GM18511 (cell line): ENCODE data around the gene KIF26A.

ENCODE experiments used
- ATAC-seq: cut with Tn5 transposase; IDR thresholded peaks from one replicate; pipeline ENCODE4 v1.9.1; 2021; ENCODE audit warnings: mild to moderate bottlenecking, moderate library complexity; ENCODE audit not compliant: unreplicated experiment

KIF26A gene

DNA sequence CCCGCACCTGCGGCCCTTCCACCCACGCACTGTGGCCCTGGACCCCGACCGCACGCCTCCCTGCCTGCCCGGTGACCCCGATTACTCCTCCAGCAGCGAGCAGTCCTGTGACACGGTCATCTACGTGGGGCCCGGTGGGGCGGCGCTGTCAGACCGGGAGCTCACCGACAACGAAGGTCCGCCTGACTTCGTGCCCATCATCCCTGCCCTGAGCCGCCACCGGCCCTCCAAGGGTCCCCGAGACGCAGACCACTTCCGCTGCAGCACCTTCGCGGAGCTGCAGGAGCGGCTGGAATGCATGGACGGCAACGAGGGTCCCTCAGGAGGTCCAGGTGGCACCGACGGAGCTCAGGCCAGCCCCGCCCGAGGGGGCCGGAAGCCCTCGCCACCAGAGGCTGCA, 36.7 kb downstream of the KIF26A start:
- no peak for ATAC-seq

DNA sequence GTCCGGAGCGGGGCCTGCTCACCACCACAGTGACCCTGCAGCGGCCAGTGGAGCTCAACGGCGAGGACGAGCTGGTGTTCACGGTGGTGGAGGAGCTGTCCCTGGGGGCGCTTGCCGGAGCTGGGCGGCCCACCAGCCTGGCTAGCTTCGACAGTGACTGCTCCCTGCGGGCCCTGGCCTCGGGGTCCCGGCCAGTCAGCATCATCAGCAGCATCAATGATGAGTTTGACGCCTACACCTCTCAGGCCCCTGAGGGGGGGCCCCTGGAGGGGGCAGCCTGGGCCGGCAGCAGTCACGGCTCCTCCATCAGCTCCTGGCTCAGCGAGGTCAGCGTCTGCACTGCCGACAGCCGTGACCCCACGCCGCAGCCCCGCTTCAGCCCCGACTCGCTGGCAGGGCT, 37.4 kb downstream of the KIF26A start:
- no peak for ATAC-seq

DNA sequence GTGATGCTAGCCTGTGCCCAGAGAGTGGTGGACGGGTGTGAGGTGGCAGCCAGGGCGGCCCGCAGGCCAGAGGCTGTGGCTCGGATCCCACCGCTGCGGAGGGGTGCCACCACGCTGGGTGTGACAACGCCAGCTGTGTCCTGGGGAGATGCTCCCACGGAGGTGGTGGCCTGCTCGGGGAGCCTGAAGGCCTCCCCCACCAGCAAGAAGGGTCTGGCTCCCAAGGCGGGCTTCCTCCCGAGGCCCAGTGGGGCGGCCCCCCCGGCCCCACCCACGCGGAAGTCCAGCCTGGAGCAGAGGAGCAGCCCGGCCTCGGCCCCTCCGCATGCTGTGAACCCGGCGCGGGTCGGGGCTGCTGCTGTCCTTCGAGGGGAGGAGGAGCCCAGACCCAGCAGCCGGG, 38.2 kb downstream of the KIF26A start:
- ATAC-seq = no peak

DNA sequence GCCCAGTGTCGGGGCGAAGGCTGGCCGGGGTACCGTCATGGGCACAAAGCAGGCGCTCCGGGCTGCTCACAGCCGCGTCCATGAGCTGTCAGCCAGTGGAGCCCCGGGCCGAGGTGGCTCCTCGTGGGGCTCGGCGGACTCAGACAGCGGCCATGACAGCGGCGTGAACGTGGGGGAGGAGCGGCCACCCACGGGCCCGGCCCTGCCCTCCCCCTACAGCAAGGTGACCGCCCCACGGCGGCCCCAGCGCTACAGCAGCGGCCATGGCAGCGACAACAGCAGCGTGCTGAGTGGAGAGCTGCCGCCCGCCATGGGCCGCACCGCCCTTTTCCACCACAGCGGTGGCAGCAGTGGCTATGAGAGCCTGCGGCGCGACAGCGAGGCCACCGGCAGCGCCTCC, 39.0 kb downstream of the KIF26A start:
- ATAC-seq = no peak

DNA sequence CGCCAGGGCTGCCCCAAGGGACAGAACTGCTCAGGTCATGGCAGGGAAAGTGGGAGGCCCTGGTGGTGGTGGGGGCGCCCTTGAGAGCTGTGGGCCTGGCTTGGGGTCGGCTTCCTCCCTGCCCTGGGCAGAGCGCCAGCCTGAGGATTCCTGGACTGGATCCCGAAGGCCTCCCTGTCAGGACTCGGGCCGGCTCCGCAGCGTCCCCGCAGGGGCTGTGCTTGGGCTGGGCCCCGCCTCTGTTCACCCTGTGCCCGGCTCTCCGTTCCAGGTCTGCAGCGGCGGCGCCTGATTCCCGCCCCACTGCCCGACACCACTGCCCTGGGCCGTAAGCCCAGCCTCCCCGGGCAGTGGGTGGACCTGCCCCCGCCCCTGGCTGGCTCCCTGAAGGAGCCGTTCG, 39.9 kb downstream of the KIF26A start:
- ATAC-seq = no peak

DNA sequence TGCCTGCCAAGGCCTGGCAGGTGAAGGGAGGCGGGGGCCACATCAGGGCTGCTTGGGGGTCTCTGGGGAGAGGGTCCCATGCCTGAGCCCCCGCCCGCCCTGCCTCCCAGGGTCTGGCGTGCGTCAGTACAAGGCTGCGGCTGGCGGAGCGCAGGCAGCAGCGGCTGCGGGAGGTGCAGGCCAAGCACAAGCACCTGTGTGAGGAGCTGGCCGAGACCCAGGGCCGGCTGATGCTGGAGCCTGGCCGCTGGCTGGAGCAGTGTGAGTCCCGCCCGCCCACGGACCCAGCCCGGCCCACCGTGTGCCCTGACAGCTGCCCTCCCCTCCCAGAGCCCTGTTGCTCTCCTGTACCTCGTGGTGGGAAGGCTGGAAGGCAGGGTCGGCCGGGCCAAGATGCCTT, 40.7 kb downstream of the KIF26A start:
- ATAC-seq = no peak

DNA sequence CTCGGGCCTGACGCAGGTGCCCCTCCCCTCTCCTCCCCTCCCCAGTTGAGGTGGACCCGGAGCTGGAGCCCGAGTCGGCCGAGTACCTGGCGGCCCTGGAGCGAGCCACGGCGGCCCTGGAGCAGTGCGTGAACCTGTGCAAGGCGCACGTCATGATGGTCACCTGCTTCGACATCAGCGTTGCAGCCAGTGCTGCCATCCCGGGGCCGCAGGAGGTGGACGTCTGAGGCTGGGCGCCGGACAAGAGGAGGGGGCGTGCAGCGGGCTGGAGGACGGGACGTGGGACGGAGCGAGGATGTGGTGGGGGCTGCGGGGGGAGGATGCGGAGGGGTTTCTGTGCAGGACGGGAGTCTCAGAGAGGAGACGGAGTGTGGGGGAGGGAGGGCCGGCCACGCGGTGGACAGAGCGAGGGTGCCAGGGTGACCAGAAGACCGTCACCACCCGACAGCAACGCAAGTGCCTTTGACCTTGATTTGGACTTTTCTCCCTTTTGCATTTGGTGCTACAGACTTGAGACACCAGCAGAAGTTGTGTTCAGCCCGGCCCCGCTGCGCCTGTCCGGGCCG, 41.3 kb downstream of the KIF26A start:
- no peak for ATAC-seq

DNA sequence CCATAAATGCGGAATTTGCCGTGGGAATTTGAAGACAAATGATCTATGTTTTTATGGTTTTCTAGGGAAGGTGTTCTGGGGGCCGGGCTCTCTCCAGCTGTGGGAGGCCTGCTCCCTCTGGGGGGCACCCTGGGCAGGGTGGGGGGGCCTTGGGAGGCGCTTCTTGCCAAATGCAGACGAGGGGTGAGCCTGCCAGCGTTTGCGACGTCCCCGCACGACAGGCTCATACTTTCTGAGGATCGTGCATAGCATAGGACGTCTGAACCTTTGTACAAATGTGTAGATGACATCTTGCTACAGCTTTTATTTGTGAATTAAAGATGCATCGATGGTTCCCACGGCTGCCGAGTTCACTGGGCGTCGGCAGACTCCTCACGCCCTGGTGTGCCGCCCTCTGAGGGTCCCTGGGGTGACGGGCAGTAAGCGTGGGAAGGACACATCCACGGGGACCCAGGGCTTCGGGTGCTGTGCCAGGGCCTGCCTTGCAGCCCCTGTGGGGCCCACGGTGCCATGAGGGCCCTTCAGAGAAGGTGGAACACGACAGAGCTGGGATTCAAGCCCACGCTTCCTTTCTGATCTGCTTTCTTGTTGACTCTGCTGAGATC, 42.3 kb downstream of the KIF26A start:
- ATAC-seq = no peak

DNA sequence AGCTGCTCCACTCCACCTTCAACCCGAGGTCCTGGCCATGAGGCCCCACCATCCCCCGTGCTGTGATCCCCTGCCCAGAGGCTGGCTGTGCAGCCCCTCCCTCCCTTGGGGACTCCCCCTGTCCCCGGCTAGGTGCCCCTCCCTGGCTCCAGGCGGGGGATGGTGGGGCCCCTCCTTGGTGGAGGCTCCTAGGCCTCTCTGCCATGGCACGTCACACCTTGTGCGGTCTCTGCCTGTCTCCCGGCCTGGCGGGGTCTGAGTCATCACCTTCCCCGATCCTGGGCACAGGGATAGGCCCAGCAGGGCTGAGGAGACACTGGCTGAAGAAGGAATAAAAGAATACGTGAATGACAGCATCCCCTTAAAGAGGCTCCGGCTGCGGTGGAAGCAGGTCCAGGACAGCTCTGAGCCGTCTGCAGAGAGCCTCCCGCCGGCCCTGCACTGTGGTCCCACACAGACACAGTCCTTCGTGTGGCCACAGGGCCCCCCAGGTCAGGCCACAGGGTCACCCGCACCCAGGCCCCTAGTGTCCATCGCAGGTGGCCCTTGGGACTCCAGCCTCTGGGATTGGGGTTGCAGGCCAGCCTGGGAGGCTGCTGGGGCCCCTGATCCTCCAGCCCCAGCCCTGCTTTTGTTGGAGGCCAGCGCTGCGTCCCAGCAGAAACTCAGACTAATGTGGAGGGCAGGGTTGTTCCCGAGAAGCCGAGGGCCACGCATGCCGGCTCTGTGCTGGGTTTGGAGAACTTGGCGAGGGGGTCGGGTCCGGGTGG, 43.6 kb downstream of the KIF26A start:
- no peak for ATAC-seq

DNA sequence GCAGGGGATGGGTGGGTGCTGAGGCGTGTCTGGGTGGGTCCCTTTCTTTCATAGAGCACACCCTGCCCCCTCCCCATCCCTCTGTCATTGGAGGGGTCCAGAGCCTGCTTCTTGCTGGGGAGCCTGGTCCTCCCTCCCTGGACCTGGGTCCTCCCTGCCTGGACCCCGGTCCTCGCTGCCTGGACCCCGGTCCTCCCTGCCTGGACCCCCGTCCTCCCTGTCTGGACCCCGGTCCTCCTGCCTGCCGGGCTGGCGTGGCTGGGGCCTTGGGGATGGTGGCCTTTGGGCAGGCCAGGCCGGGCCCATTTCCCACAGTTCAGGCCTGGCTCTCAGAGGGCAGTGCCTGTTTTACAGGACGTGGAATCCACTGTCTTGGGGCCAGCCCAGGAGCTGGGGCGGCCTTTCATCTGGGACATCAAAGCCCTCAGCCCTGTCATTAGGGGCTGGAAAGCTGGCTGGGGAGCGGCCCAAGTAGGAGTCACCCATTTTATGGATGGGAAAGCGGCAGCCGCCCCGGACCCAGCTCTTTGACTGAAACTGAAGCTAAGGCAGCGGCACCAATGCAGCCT, 44.6 kb downstream of the KIF26A start:
- no peak for ATAC-seq

DNA sequence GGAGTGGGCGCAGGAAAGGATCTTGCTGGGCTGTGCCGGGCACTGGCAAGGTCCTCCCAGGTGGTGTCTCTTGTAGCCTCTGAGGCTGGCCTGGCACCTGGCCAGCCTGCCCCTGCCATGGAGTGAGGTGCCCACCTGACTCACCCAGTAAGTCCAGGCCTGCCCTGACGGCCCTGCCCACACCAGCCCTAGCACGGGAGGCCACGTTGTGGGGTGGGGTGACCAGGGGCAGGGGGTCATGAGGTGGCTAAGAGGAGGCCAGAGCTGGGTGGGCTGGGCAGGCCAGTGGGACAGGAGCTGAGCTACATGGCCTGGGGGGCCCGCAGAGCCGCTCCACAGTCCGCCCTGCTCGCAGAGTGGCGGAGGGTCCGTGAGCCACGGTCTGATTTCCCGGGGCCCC, 45.4 kb downstream of the KIF26A start:
- ATAC-seq = no peak

DNA sequence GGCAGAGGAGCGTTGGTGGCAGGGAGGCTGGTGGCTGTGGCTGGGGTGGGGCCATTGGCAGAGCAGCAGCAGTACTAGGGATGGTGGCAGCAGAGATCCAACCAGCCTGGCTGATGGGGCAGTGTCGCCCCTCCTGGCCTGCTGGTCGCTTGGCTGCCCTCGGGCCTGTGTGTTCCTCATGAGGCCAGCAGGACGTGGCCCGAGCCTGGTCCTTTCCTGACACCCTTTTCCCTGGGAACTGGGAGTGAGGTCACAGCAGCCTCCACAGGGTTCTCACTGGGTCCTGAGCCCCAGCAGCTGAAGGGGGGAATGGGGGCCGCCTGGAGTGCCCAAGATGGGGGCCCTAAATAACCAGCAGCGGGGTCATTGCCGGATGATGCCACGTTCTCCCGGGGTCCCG, 46.1 kb downstream of the KIF26A start:
- ATAC-seq = no peak

DNA sequence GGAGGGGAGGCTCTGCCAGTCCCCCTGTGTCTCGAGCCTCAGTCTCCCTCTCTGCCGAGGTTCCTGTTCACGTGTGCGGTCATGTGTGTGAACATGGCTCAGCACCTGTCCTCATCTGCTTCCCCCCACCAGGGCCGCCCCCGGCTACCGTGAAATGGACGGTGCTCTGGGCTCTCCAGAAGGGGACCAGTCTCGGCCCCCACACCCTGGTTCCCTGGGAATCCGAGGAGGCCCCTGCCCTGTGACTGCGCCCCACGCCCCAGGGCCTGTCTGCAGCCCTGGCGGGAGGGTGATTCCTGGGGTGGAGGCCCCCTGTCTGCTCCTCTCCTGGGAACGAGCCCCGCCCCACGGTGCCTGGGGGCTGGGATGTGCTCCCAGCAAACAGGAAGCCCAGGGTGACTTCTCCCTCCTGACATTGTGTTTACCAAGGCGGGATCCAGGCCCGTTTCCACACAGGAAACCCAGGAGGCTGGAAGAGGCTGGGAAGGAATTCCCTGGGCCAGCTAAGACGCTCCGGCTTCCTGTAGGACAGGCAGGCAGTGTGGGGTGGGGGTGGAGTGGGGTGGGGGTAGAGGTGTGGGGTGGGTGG, 46.6 kb downstream of the KIF26A start:
- no peak for ATAC-seq

DNA sequence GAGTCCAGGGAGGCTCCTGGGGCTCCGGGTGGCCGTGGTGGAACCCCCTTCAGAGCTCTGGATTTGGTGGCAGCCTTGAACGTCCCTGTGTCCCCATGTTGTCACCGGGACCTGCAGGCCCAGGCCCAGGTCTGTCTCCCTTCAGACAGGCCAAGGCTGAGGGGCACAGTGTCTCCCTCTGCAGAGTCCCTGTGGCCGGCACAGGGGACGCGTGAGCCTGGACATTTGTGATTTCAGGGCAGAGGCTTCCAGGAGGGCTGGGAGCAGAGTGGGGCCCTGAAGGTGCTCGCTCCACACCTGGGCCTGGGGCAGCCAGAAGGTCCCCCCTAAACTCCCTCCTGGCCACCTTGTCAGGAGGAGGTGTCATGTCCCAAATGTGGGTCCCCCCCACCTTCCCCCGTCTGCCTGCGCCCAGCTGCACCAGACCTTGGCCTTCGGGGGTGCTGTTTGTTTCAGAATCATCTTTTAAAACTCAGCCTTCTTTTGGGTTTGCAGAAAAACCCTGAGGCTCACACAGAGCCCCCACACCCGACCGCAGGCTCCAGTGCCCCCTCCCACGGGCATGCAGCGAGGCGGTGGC, 47.6 kb downstream of the KIF26A start:
- ATAC-seq = no peak

DNA sequence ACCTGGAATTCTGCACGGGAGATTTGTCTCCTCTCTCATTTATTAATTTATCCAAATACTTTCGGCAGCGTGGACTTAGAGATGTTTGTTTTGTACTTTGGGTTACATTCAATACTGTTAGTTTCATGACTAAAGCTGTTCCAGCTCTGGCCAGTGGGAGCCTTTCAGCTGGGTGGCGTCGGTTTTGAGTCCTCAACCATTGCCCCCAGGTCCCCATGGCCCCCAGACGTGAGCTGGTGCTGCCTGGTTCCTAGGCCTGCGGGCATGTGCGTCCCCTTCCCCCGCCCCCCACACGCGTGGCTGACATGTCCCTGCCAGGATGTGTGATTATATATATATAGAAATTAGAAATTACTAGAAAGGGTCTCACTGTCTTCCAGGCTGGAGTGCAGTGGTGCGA, 48.2 kb downstream of the KIF26A start:
- no peak for ATAC-seq

DNA sequence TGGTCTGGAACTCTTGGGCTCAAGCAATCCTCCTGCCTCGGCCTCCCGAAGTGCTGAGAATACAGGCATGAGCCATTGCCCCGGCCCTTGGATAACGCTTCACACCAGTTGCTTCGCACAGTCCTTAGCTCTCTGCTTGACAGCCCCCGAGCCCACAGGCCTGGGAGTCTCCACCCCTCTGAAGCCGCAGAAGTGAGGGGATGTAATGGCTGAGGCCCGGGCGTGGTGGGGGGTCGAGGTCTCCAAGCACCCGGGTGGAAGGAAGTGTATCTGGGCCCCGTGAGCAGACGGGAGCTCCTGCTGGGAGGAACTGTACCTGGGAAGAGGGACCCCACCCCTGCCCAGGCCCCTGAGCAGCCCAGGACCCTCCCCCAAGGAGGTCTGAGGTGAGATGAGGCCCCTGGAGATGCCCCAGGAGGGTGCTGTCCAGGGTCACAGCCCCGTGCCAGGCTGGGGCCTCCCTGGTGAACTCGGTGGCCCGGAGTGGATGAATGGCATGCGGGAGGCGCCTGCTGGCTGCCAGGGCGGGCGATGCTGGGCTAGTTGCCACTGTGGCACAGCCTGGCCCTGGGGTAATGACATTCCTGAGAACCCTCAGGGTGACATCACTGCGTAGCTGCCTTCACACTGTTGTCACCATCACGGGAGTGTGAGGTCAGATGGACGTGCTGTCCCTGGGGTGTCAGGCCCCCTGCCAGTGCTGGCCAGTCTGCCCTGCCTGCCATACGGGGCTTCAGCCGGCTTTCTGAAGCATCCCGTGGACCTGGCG, 48.9 kb downstream of the KIF26A start:
- ATAC-seq = no peak

DNA sequence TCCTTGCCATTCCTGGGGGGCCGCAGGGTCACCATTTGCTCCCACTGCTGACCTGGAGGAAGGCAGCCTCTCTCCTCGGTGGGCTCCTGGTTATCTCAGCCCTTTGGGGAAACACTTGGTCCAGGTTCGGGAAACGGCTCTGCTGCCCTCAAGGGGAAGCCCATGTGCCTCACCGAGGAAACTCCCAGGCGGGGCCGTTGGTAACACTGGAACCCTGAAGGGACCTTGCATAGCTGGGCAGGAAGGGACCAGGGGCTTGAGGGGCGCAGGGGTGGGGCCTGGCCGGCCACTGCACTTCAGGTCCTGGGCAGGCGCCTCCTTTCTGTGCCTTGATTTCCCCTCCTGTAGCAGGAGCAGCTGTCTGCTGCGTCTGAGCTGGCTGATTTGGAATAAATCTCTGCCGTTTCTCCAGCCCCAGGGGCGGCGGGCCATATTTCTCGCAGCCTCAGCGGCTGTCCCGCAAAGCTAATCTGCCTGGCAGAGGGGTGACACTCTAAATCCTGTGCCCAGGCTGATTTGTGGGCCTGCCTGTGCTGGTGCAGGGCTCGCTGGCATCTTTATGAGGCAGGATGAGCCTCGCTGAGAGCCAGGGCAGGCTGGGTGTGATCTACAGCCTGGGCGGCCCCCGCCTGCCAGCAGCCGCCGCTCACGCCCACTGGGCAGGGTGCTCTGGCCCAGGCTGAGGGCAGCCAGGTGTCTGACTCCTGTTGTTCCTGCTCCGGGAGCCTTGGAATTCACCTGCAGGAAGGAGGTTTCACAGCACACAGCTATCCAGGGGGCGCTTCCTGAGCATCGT, 49.7 kb downstream of the KIF26A start:
- no peak for ATAC-seq

DNA sequence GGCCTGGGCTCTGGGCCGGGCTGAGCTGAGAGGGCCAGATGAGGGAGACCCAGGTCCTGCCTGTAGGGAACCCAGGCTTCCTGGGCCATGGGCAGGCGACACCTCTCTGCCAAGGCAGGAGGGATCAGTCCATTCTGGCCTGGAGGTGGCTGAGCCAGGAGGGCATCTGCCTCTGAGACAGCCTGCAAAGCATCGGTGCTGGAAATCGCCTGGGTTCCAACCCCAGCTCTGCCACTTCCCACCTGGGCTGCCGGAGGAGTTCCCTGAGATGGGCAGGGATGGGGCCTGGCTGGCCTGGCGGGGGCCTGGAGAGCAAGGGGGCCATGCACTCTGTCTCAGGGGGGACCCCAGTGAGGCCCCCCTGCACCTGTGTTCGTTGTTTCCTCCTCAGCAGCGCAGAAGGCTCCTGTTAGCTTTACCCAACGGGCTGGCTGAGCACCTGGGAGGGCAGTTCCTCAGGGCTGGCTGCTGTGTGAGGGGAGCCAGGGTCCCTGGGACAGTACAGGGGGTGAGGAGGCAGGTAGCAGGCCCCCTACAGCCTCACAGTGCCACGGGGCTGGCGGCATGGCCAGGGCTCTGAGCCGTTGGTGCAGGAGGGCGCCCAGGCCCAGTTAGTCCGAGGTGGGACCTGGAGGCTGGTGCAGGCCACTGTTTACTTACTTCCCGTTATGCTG, 50.5 kb downstream of the KIF26A start:
- ATAC-seq = no peak

DNA sequence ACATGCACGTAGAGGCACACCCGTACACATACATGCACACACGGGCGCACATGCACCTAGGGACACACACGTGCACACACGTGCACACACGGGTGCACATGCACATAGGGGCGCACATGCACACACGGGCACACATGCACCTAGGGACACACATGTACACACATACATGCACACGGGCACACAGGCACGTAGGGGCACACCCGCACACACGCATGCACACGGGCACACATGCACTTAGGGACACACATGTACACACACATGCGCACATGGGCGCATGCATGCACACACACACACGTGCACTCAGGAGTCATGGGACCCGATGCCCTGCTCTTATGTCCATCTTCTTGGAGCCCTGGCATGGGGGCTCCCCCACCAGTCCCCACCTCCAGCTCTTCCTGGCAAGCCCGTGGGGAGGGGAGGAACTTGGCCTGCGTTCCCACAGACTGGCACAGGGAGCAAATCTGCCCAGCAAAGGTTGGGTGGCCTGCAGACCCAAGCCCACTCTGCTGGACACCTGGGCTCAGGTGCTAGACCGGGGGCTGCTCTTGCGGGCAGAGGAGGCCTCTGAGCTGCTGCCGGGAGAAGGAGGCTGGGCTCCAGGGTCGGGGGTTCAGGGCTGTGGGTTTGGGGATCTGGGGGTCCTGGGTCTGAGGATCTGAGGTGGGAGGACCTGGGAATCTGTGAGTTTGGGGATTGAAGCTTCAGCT, 51.4 kb downstream of the KIF26A start:
- ATAC-seq = no peak
